ENCODE results near the gene MOCOS. TPM values are rescaled to one million over a fixed set of nuclear protein-coding genes. Genes with fewer than 3 reads are reported as not detected.

Gene MOCOS
- total RNA-seq, 4 donors from 2014 or later, result 2.6 to 5.7 (median 4.4) TPM

- H3K4me3 ChIP-seq, result no peak overlapping the region
- no peak for DNase-seq
- in situ Hi-C loops (cut with MboI; ENCODE audit: low pct_ligation_motif_present in 1 of 4, low pct_unique_long_range_greater_than_20kb in 1 of 4, low sequenced_read_pairs in 3 of 4), result no loop called here
- H3K9me3 ChIP-seq, result peaks cover 0 to 4% of the 10 kb centered on the region in 2 donors
- WGBS, 2 donors (ENCODE audit: low coverage in 1 of 2), result 44 to 64% methylated on average over 5 to 13 of the region's 13 CpGs
- intact Hi-C loops (cut with DNase I; ENCODE audit: low total_unique reads), result no loop called here
- H3K36me3 ChIP-seq, result no peaks in the 10 kb centered on the region
- peak overlapping the region in 1 of 4 donors; percentile 30 for H3K27ac ChIP-seq
- no peak for TF ChIP-seq EP300 (IDR thresholded peaks at IDR 0.05; ENCODE audit: low read depth)
- no peak for TF ChIP-seq CTCF (IDR thresholded peaks at IDR 0.05)
- TF ChIP-seq POLR2A (IDR thresholded peaks at IDR 0.05), result no peak
- TF ChIP-seq POLR2AphosphoS5 (IDR thresholded peaks at IDR 0.05), result no peak
- H3K27me3 ChIP-seq, result no peaks in the 10 kb centered on the region
- H3K4me1 ChIP-seq, result peaks cover 0 to 4% (median 2%) of the 10 kb centered on the region in 4 donors
These were observed 25.2 kb downstream of the MOCOS start for GRCh38 chr18:36212301-36213171.

GRCh38 chr18:36214811-36215210 is 27.5 kb downstream of the MOCOS start:
- Histone ChIP-seq H3K36me3 (no peaks in the 10 kb centered on the region), H3K9me3 (no peaks in the 10 kb centered on the region), H3K27ac (no peak overlapping the region), H3K4me3 (no peak overlapping the region), H3K27me3 (no peaks in the 10 kb centered on the region), H3K4me1 (peaks cover 0 to 8% (median 2%) of the 10 kb centered on the region in 4 donors)
- intact Hi-C loops (cut with DNase I; ENCODE audit: low total_unique reads) (no loop called here), in situ Hi-C loops (cut with MboI; ENCODE audit: low pct_ligation_motif_present in 1 of 4, low pct_unique_long_range_greater_than_20kb in 1 of 4, low sequenced_read_pairs in 3 of 4) (no loop called here)
- 88 to 100% methylated on average over 1 to 8 of the region's 8 CpGs for WGBS, 2 donors (ENCODE audit: low coverage in 1 of 2)
- no peak for TF ChIP-seq POLR2AphosphoS5 (IDR thresholded peaks at IDR 0.05)
- no peak for DNase-seq

GRCh38 chr18:36215577-36215976 is 28.3 kb downstream of the MOCOS start:
- 92% methylated on average over 9 of the region's 9 CpGs; no CpG with 5 or more reads in 1 of the 2 donors for WGBS, 2 donors (ENCODE audit: low coverage in 1 of 2)
- peaks cover 0 to 8% (median 2%) of the 10 kb centered on the region in 4 donors for H3K4me1 ChIP-seq

GRCh38 chr18:36217348-36217747 is 30.1 kb downstream of the MOCOS start:
- 46% methylated on average over 3 of the region's 3 CpGs; no CpG with 5 or more reads in 1 of the 2 donors for WGBS, 2 donors (ENCODE audit: low coverage in 1 of 2)
- in situ Hi-C loops (cut with MboI; ENCODE audit: low pct_ligation_motif_present in 1 of 4, low pct_unique_long_range_greater_than_20kb in 1 of 4, low sequenced_read_pairs in 3 of 4), result no loop called here
- H3K36me3 ChIP-seq, result no peaks in the 10 kb centered on the region
- H3K9me3 ChIP-seq, result no peaks in the 10 kb centered on the region
- H3K27me3 ChIP-seq, result no peaks in the 10 kb centered on the region
- intact Hi-C loops (cut with DNase I; ENCODE audit: low total_unique reads), result no loop called here
- TF ChIP-seq POLR2AphosphoS5 (IDR thresholded peaks at IDR 0.05), result no peak
- TF ChIP-seq EP300 (IDR thresholded peaks at IDR 0.05; ENCODE audit: low read depth), result no peak
- TF ChIP-seq CTCF (IDR thresholded peaks at IDR 0.05), result no peak
- no peak for TF ChIP-seq POLR2A (IDR thresholded peaks at IDR 0.05)
- no peak overlapping the region for H3K4me3 ChIP-seq
- H3K27ac ChIP-seq, result peak overlapping the region in 1 of 4 donors; percentile 30
- peak; percentile 51 for DNase-seq
- peaks cover 0 to 8% (median 2%) of the 10 kb centered on the region in 4 donors for H3K4me1 ChIP-seq

More at GRCh38 chr18:36215577-36215976, 28.3 kb downstream of the MOCOS start:
- Histone ChIP-seq H3K27ac (no peak overlapping the region), H3K9me3 (no peaks in the 10 kb centered on the region), H3K36me3 (no peaks in the 10 kb centered on the region), H3K4me3 (no peak overlapping the region), H3K27me3 (no peaks in the 10 kb centered on the region)
- no peak for TF ChIP-seq CTCF (IDR thresholded peaks at IDR 0.05)
- TF ChIP-seq POLR2AphosphoS5 (IDR thresholded peaks at IDR 0.05), result no peak
- TF ChIP-seq POLR2A (IDR thresholded peaks at IDR 0.05), result no peak
- TF ChIP-seq EP300 (IDR thresholded peaks at IDR 0.05; ENCODE audit: low read depth), result no peak
- intact Hi-C loops (cut with DNase I; ENCODE audit: low total_unique reads) (no loop called here), in situ Hi-C loops (cut with MboI; ENCODE audit: low pct_ligation_motif_present in 1 of 4, low pct_unique_long_range_greater_than_20kb in 1 of 4, low sequenced_read_pairs in 3 of 4) (no loop called here)
- DNase-seq, result no peak

Data from transverse colon (tissue), 4 donors.